Sigmoid colon (tissue), 4 donors: Measurements from ENCODE around the gene C20orf173.

ENCODE experiments used
- EP300 ChIP-seq, 4 donors: sonication (generic); formaldehyde crosslinking; IDR thresholded peaks; one replicate each; pipeline ENCODE4 v1.6.1; 2017; ENCODE audit warnings: antibody characterized with exemption in 4 of 4
- TF ChIP-seq, protein P1 (sequence below), 4 experiments: fragments of 450-650 bp in 3 of 4; fragments of 200-600 bp in 1 of 4; IDR thresholded peaks; one replicate each; pipeline ENCODE4 v1.5.1; 2016 to 2019; ENCODE audit warnings: antibody characterized with exemption in 4 of 4, mild to moderate bottlenecking in 3 of 4, moderate library complexity in 2 of 4

DNA sequence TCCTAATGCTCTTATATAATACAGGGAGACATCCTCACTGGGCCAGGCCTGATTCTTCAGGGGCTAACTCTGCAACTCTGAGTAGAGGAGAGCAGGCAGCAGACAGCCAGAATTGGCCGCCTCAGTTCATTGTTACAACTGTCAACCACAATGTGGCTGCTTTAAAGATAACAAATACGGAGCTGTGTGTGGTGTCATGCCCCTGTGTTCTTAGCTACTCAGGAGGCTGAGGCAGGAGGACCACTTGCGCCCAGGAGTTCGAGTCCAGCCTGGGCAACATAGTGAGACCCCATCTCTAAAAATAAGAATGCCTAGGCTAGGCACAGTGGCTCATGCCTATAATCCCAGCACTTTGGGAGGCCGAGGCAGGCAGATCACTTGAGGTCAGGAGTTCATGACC is 39.7 kb downstream of the C20orf173 start:
- TF ChIP-seq, protein P1, sequence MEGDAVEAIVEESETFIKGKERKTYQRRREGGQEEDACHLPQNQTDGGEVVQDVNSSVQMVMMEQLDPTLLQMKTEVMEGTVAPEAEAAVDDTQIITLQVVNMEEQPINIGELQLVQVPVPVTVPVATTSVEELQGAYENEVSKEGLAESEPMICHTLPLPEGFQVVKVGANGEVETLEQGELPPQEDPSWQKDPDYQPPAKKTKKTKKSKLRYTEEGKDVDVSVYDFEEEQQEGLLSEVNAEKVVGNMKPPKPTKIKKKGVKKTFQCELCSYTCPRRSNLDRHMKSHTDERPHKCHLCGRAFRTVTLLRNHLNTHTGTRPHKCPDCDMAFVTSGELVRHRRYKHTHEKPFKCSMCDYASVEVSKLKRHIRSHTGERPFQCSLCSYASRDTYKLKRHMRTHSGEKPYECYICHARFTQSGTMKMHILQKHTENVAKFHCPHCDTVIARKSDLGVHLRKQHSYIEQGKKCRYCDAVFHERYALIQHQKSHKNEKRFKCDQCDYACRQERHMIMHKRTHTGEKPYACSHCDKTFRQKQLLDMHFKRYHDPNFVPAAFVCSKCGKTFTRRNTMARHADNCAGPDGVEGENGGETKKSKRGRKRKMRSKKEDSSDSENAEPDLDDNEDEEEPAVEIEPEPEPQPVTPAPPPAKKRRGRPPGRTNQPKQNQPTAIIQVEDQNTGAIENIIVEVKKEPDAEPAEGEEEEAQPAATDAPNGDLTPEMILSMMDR (IDR thresholded peaks at IDR 0.05), result no peak
- TF ChIP-seq EP300 (IDR thresholded peaks at IDR 0.05), result no peak
